D721Med (cell line): ENCODE results near the gene LRP1B.
"Not testable (repeated sequence)": the region's sequence is repeated elsewhere in the genome, so short reads cannot be mapped to it uniquely, and the experiment has no call there.

ENCODE experiments used
- DNase-seq: peaks from one replicate; pipeline ENCODE4 v3.0.0; 2011; ENCODE audit warnings: low spot score; ENCODE audit not compliant: insufficient read length
- FAIRE-seq: peaks from 2 replicates; lab custom pipeline; 2011; peaks lifted over from hg19 to GRCh38; lab: Jason Lieb, UNC
- CTCF ChIP-seq: IDR thresholded peaks from 2 replicates; pipeline ENCODE4 v1.5.1; 2012; ENCODE audit warnings: mild to moderate bottlenecking, control low read depth; ENCODE audit not compliant: insufficient read depth; ENCODE audit errors: missing control alignments

Gene LRP1B

GRCh38 chr2:140998017-140998416 lies 1132.8 kb downstream of the LRP1B start:
- FAIRE-seq, result no peak
- no peak for DNase-seq
- no peak for TF ChIP-seq CTCF

DNA sequence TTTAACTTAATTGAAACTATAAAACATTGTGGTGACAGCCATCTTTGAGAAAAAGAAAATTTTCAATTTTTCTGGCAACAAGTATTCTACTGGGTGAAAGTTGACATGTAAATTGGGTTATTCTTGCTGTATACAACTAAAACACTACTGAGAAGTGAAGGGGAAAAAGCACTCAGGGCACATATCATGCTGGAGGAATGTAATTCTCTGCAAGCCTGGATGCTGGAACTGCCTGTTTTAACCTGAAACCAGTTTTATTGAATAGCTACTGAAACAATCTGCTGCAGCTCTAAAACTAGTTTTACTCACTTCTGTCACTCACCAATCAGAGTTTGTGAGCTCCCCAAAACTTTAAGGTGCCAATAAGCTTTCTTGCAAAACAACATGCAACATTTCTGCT lies 1136.0 kb downstream of the LRP1B start:
- FAIRE-seq, result no peak
- no peak for TF ChIP-seq CTCF
- DNase-seq, result no peak

- DNase-seq, result no peak
- TF ChIP-seq CTCF, result no peak
- FAIRE-seq, result no peak
Observed at GRCh38 chr2:140990416-140990815, 1140.4 kb downstream of the LRP1B start.

- no peak for FAIRE-seq
- no peak for DNase-seq
- no peak for TF ChIP-seq CTCF
Observed at GRCh38 chr2:140988597-140988996, 1142.2 kb downstream of the LRP1B start.

GRCh38 chr2:140986456-140986855 lies 1144.4 kb downstream of the LRP1B start:
- no peak for TF ChIP-seq CTCF
- FAIRE-seq (no peak), DNase-seq (no peak)

- DNase-seq (no peak), FAIRE-seq (no peak)
- no peak for TF ChIP-seq CTCF
Observed at GRCh38 chr2:140975237-140975636, 1155.6 kb downstream of the LRP1B start.

DNA sequence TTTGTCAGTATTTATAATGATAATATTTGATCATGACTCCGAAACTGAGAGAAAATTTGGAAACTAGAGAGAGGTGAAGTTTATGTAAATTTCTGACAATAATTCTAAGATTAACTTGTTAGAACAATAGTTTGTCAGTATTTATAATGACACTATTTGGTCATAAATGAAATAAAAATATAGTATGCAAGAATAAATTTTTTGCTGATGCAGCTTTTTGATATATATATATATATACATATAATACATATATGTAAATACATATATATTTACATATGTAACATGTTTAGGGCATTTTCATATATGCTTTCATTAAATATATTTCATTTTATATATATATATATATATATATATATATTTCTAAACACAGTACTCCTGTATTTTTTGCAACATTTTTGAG lies 1158.1 kb downstream of the LRP1B start:
- TF ChIP-seq CTCF, result no peak
- no peak for FAIRE-seq
- no peak for DNase-seq

- not testable (repeated sequence) for DNase-seq, FAIRE-seq
Observed at GRCh38 chr2:140964324-140964723, 1166.5 kb downstream of the LRP1B start.
